HEK293 (cell line): Measurements from ENCODE around the gene TNFSF12.

Experiments used
- HOXC10 ChIP-seq: sonication (generic); formaldehyde crosslinking; IDR thresholded peaks from 2 replicates; pipeline ENCODE4 v1.8.1; 2023; ENCODE audit warnings: mild to moderate bottlenecking, missing genetic modification reagents
- INSM2 ChIP-seq: fragments of 450-650 bp; formaldehyde crosslinking; IDR thresholded peaks from 2 replicates; pipeline ENCODE4 v1.5.1; 2016; ENCODE audit warnings: missing biosample characterization, missing genetic modification characterization
- KLF9 ChIP-seq: fragments of 450-650 bp; formaldehyde crosslinking; IDR thresholded peaks from 2 replicates; pipeline ENCODE4 v1.5.1; 2016; ENCODE audit warnings: missing biosample characterization, missing genetic modification characterization, low read depth
- PBX3 ChIP-seq: sonication (generic); formaldehyde crosslinking; IDR thresholded peaks from 2 replicates; pipeline ENCODE4 v1.8.1; 2022; ENCODE audit warnings: mild to moderate bottlenecking, moderate library complexity, missing genetic modification reagents
- PRDM4 ChIP-seq: fragments of 450-650 bp; formaldehyde crosslinking; IDR thresholded peaks from 2 replicates; pipeline ENCODE4 v1.5.1; 2017; ENCODE audit warnings: missing biosample characterization, missing genetic modification characterization
- SCRT1 ChIP-seq: fragments of 450-650 bp; formaldehyde crosslinking; IDR thresholded peaks from 2 replicates; pipeline ENCODE4 v1.5.1; 2016; ENCODE audit warnings: missing biosample characterization, missing genetic modification characterization, borderline replicate concordance
- SETDB1 ChIP-seq: IDR thresholded peaks from one replicate; pipeline ENCODE4 v1.6.1; 2017; ENCODE audit warnings: mild to moderate bottlenecking, low read length, moderate library complexity, mixed read lengths; ENCODE audit not compliant: insufficient read length
- SP2 ChIP-seq: fragments of 450-650 bp; formaldehyde crosslinking; IDR thresholded peaks from 2 replicates; pipeline ENCODE4 v1.5.1; 2016; ENCODE audit warnings: missing biosample characterization, missing genetic modification characterization
- TRIM28 ChIP-seq: IDR thresholded peaks from 2 replicates; pipeline ENCODE4 v1.6.1; 2011; ENCODE audit warnings: low read length, control low read depth, borderline replicate concordance
- ZBTB6 ChIP-seq: fragments of 450-650 bp; formaldehyde crosslinking; IDR thresholded peaks from 2 replicates; pipeline ENCODE4 v1.5.1; 2017; ENCODE audit warnings: missing biosample characterization, missing genetic modification characterization
- ZFP69B ChIP-seq: fragments of 450-650 bp; formaldehyde crosslinking; IDR thresholded peaks from 2 replicates; pipeline ENCODE4 v1.5.1; 2016; ENCODE audit warnings: missing biosample characterization, missing genetic modification characterization
- ZNF114 ChIP-seq: fragments of 450-650 bp; formaldehyde crosslinking; IDR thresholded peaks from 2 replicates; pipeline ENCODE4 v1.5.0; 2017; ENCODE audit warnings: missing biosample characterization, missing genetic modification characterization
- ZNF16 ChIP-seq: fragments of 450-650 bp; formaldehyde crosslinking; IDR thresholded peaks from 2 replicates; pipeline ENCODE4 v1.5.1; 2016; ENCODE audit warnings: low read depth, missing biosample characterization, missing genetic modification characterization
- ZNF184 ChIP-seq: fragments of 450-650 bp; IDR thresholded peaks from 2 replicates; pipeline ENCODE4 v1.5.1; 2018; ENCODE audit warnings: missing biosample characterization, mild to moderate bottlenecking, missing genetic modification characterization
- ZNF292 ChIP-seq: fragments of 450-650 bp; formaldehyde crosslinking; IDR thresholded peaks from 2 replicates; pipeline ENCODE4 v1.5.1; 2016; ENCODE audit warnings: low read depth, missing biosample characterization, missing genetic modification characterization, borderline replicate concordance
- ZNF416 ChIP-seq: fragments of 450-650 bp; formaldehyde crosslinking; IDR thresholded peaks from 2 replicates; pipeline ENCODE4 v1.5.1; 2016; ENCODE audit warnings: missing biosample characterization, missing genetic modification characterization
- ZNF510 ChIP-seq: fragments of 450-650 bp; formaldehyde crosslinking; IDR thresholded peaks from 2 replicates; pipeline ENCODE4 v1.5.1; 2018; ENCODE audit warnings: mild to moderate bottlenecking, missing genetic modification characterization, missing biosample characterization; ENCODE audit not compliant: insufficient replicate concordance
- ZNF518A ChIP-seq: fragments of 450-650 bp; formaldehyde crosslinking; conservative IDR thresholded peaks from 2 replicates; pipeline ENCODE4 v1.5.1; 2016; ENCODE audit warnings: low read depth, missing biosample characterization, missing genetic modification characterization
- ZNF521 ChIP-seq: fragments of 450-650 bp; formaldehyde crosslinking; IDR thresholded peaks from 2 replicates; pipeline ENCODE4 v1.5.1; 2017; ENCODE audit warnings: missing biosample characterization, mild to moderate bottlenecking, missing genetic modification characterization
- ZNF621 ChIP-seq: fragments of 450-650 bp; formaldehyde crosslinking; IDR thresholded peaks from 2 replicates; pipeline ENCODE4 v1.5.1; 2017; ENCODE audit warnings: missing biosample characterization, missing genetic modification characterization
- ZNF626 ChIP-seq: fragments of 450-650 bp; sonication (Bioruptor Pico); formaldehyde crosslinking; IDR thresholded peaks from 2 replicates; pipeline ENCODE4 v1.5.1; 2018; ENCODE audit warnings: missing biosample characterization, missing genetic modification characterization, inconsistent platforms
- ZNF701 ChIP-seq: fragments of 450-650 bp; formaldehyde crosslinking; IDR thresholded peaks from 2 replicates; pipeline ENCODE4 v1.5.1; 2016; ENCODE audit warnings: missing biosample characterization, missing genetic modification characterization
- ZNF785 ChIP-seq: fragments of 450-650 bp; formaldehyde crosslinking; IDR thresholded peaks from 2 replicates; pipeline ENCODE4 v1.5.1; 2016; ENCODE audit warnings: missing biosample characterization, missing genetic modification characterization
- ZSCAN18 ChIP-seq: fragments of 450-650 bp; formaldehyde crosslinking; IDR thresholded peaks from 2 replicates; pipeline ENCODE4 v1.5.1; 2016; ENCODE audit warnings: missing biosample characterization, missing genetic modification characterization
- ZSCAN23 ChIP-seq: fragments of 450-650 bp; formaldehyde crosslinking; IDR thresholded peaks from 2 replicates; pipeline ENCODE4 v1.5.1; 2016; ENCODE audit warnings: missing biosample characterization, missing genetic modification characterization

Gene TNFSF12

GRCh38 chr17:7579001-7579833 lies 30.4 kb downstream of the TNFSF12 start, which contains the start of gene CD68 (continued):
- TF ChIP-seq ZNF785 (tag by site-specific recombination), result no peak
- TF ChIP-seq ZSCAN18 (tag by site-specific recombination), result no peak
- TF ChIP-seq KLF9, result no peak
- no peak for TF ChIP-seq ZNF701 (tag by site-specific recombination)
- TF ChIP-seq ZNF184, result no peak; the same call in 1 of the 2 replicates
- TF ChIP-seq SETDB1, result no peak
- peak; percentile 84; the same call in 1 of the 2 replicates for TF ChIP-seq ZSCAN23
- TF ChIP-seq PBX3 (CRISPR knock-in tag), result no peak
- no peak for TF ChIP-seq ZNF114
- no peak for TF ChIP-seq ZNF416
- TF ChIP-seq ZNF510 (tag by site-specific recombination), result no peak
- TF ChIP-seq ZNF521 (tag by site-specific recombination), result no peak
- peak; percentile 78 for TF ChIP-seq PRDM4 (tag by site-specific recombination)
- no peak for TF ChIP-seq ZNF16 (tag by site-specific recombination)
- 0 out of 2 replicates have a peak, but pooled peaks have one; percentile 30 for TF ChIP-seq ZNF518A (tag by site-specific recombination)
- peak; percentile 71 for TF ChIP-seq ZBTB6 (tag by site-specific recombination)
- peak; percentile 58 for TF ChIP-seq SP2 (tag by site-specific recombination)
- TF ChIP-seq INSM2, result peak; percentile 38; the same call in 1 of the 2 replicates
- TF ChIP-seq ZNF292, result no peak
- no peak for TF ChIP-seq ZNF621 (tag by site-specific recombination)
- TF ChIP-seq ZNF626 (tag by site-specific recombination), result no peak
- 0 out of 2 replicates have a peak, but pooled peaks have one; percentile 21 for TF ChIP-seq ZFP69B (tag by site-specific recombination)
- no peak for TF ChIP-seq HOXC10 (CRISPR knock-in tag)
- peak; percentile 78; the same call in 1 of the 2 replicates for TF ChIP-seq TRIM28
- TF ChIP-seq SCRT1, result peak; percentile 45; the same call in 1 of the 2 replicates
